ENCODE measurements around the gene TLR10.

The TLR10 gene

GRCh38 chr4:38800366-38800765, 17.6 kb upstream of the TLR10 start:
- Histone ChIP-seq H3K4me1 (ENCODE audit: control insufficient read depth, insufficient read depth, low read length) (no peaks in the 10 kb centered on the region), H3K9me3 (ENCODE audit: control insufficient read depth, insufficient read depth, low read depth, low read length) (peaks cover 16% of the 10 kb centered on the region), H3K27ac (ENCODE audit: low read depth, low read length) (no peak overlapping the region), H3K9ac (ENCODE audit: low read length) (no peak overlapping the region), H3K4me3 (ENCODE audit: low read depth, low read length) (no peak overlapping the region), H3K36me3 (ENCODE audit: control insufficient read depth, insufficient read depth, low read length) (no peaks in the 10 kb centered on the region), H3K27me3 (ENCODE audit: control insufficient read depth, insufficient read depth, low read length) (no peaks in the 10 kb centered on the region)

- no peak overlapping the region for H3K9ac ChIP-seq (ENCODE audit: low read length)
- no peaks in the 10 kb centered on the region for H3K36me3 ChIP-seq (ENCODE audit: control insufficient read depth, insufficient read depth, low read length)
- no peaks in the 10 kb centered on the region for H3K4me1 ChIP-seq (ENCODE audit: control insufficient read depth, insufficient read depth, low read length)
- no peaks in the 10 kb centered on the region for H3K9me3 ChIP-seq (ENCODE audit: control insufficient read depth, insufficient read depth, low read depth, low read length)
- H3K27ac ChIP-seq (ENCODE audit: low read depth, low read length) = no peak overlapping the region
- H3K27me3 ChIP-seq (ENCODE audit: control insufficient read depth, insufficient read depth, low read length) = no peaks in the 10 kb centered on the region
- H3K4me3 ChIP-seq (ENCODE audit: low read depth, low read length) = no peak overlapping the region
Observed at GRCh38 chr4:38795087-38795486, 12.3 kb upstream of the TLR10 start.

DNA sequence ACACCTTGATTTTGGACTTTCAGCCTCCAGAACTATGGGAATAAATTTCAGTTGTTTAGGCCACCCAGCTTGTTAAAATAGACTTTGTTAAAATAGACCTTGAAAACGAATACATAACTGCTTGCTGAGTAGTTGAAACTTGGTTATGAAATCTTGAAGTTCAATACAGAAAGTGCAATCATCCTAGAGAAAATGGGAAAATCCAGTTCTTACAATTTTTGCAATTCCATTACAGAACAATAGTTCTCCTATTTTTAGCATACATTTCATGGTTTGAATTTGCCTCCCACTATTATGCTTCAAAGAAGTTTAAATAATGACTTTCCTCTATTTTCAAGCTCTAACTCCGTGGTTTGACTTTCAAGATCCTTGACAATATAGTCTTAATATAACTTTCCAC, 11.3 kb upstream of the TLR10 start:
- no peak overlapping the region for H3K9ac ChIP-seq (ENCODE audit: low read length)
- no peaks in the 10 kb centered on the region for H3K9me3 ChIP-seq (ENCODE audit: control insufficient read depth, insufficient read depth, low read depth, low read length)
- H3K4me3 ChIP-seq (ENCODE audit: low read depth, low read length) = no peak overlapping the region
- no peaks in the 10 kb centered on the region for H3K27me3 ChIP-seq (ENCODE audit: control insufficient read depth, insufficient read depth, low read length)
- H3K4me1 ChIP-seq (ENCODE audit: control insufficient read depth, insufficient read depth, low read length) = no peaks in the 10 kb centered on the region
- H3K27ac ChIP-seq (ENCODE audit: low read depth, low read length) = no peak overlapping the region
- H3K36me3 ChIP-seq (ENCODE audit: control insufficient read depth, insufficient read depth, low read length) = no peaks in the 10 kb centered on the region

- Histone ChIP-seq H3K4me1 (ENCODE audit: control insufficient read depth, insufficient read depth, low read length) (no peaks in the 10 kb centered on the region), H3K27me3 (ENCODE audit: control insufficient read depth, insufficient read depth, low read length) (no peaks in the 10 kb centered on the region), H3K9ac (ENCODE audit: low read length) (no peak overlapping the region), H3K36me3 (ENCODE audit: control insufficient read depth, insufficient read depth, low read length) (no peaks in the 10 kb centered on the region), H3K27ac (ENCODE audit: low read depth, low read length) (no peak overlapping the region), H3K4me3 (ENCODE audit: low read depth, low read length) (no peak overlapping the region), H3K9me3 (ENCODE audit: control insufficient read depth, insufficient read depth, low read depth, low read length) (no peaks in the 10 kb centered on the region)
Observed at GRCh38 chr4:38791010-38791409, 8.2 kb upstream of the TLR10 start.

- Histone ChIP-seq H3K9ac (ENCODE audit: low read length) (no peak overlapping the region), H3K4me1 (ENCODE audit: control insufficient read depth, insufficient read depth, low read length) (no peaks in the 10 kb centered on the region), H3K27ac (ENCODE audit: low read depth, low read length) (no peak overlapping the region), H3K36me3 (ENCODE audit: control insufficient read depth, insufficient read depth, low read length) (no peaks in the 10 kb centered on the region), H3K4me3 (ENCODE audit: low read depth, low read length) (no peak overlapping the region), H3K27me3 (ENCODE audit: control insufficient read depth, insufficient read depth, low read length) (no peaks in the 10 kb centered on the region), H3K9me3 (ENCODE audit: control insufficient read depth, insufficient read depth, low read depth, low read length) (no peaks in the 10 kb centered on the region)
Observed at GRCh38 chr4:38788317-38788716, 5.5 kb upstream of the TLR10 start.

- H3K4me1 ChIP-seq (ENCODE audit: control insufficient read depth, insufficient read depth, low read length) = no peaks in the 10 kb centered on the region
- H3K27me3 ChIP-seq (ENCODE audit: control insufficient read depth, insufficient read depth, low read length) = no peaks in the 10 kb centered on the region
- no peak overlapping the region for H3K27ac ChIP-seq (ENCODE audit: low read depth, low read length)
- no peaks in the 10 kb centered on the region for H3K9me3 ChIP-seq (ENCODE audit: control insufficient read depth, insufficient read depth, low read depth, low read length)
- H3K4me3 ChIP-seq (ENCODE audit: low read depth, low read length) = no peak overlapping the region
- no peak overlapping the region for H3K9ac ChIP-seq (ENCODE audit: low read length)
- no peaks in the 10 kb centered on the region for H3K36me3 ChIP-seq (ENCODE audit: control insufficient read depth, insufficient read depth, low read length)
Observed at GRCh38 chr4:38787693-38788092, 4.9 kb upstream of the TLR10 start.

DNA sequence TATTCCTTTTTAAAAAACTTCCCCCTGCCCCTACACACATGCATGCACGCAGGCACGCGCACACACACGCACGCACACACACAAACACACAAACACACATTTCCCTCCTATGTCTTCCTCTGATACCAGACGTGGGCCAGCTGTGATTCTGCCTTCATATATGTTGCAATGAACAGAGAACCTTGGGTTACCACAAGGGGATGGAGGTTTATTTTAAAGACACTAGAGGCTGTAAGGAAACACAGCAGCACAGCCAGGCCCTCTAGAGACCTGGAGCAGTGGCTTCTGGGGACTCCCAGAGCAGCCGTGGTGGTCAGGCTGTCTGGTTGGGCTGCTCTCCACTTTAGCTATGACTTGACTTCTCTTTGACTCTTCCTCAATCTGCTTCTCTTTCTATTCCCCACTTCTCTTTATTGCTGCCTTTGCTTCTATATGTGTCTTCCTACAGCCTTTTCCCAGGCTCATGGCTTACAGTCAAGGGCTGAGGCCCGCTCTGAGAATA, 3.2 kb upstream of the TLR10 start:
- no peaks in the 10 kb centered on the region for H3K9me3 ChIP-seq (ENCODE audit: control insufficient read depth, insufficient read depth, low read depth, low read length)
- H3K36me3 ChIP-seq (ENCODE audit: control insufficient read depth, insufficient read depth, low read length) = no peaks in the 10 kb centered on the region
- no peak overlapping the region for H3K4me3 ChIP-seq (ENCODE audit: low read depth, low read length)
- H3K27me3 ChIP-seq (ENCODE audit: control insufficient read depth, insufficient read depth, low read length) = no peaks in the 10 kb centered on the region
- H3K4me1 ChIP-seq (ENCODE audit: control insufficient read depth, insufficient read depth, low read length) = no peaks in the 10 kb centered on the region
- no peak overlapping the region for H3K27ac ChIP-seq (ENCODE audit: low read depth, low read length)
- H3K9ac ChIP-seq (ENCODE audit: low read length) = no peak overlapping the region

DNA sequence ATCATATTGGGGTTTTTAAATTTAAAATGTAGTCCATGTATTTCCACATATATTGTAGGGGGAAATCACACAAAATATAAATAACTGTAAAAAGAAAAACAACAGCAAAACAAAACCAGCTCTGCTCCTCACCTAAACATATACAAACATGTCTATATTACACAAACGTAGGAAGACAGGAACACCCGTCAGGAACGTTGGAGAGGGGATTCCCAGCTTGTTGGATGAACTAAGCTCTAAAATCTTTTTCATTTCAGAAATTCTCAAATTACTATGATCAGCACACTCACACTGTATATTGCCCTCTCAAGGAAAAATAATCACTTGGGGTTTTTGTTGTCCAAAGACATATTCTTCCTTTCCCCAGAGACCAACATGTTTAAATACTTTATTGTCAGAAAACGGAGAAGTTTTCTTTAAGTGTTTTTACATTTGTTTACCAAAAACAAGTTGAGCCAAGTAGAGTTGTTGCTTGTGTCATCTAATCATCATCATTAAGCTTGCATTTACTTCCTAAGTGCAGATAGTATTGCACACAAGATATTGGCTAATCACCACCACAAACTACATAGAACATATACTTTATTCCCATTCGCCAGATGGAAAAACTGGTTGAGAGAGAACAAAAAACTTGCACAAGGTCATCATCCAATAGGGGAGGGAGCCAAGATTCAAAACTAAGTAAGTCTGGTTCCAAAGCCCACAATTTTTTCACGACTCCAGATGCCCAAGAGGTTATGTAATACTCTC, 2.4 kb upstream of the TLR10 start:
- Histone ChIP-seq H3K27ac (ENCODE audit: low read depth, low read length) (no peak overlapping the region), H3K4me3 (ENCODE audit: low read depth, low read length) (no peak overlapping the region), H3K4me1 (ENCODE audit: control insufficient read depth, insufficient read depth, low read length) (no peaks in the 10 kb centered on the region), H3K36me3 (ENCODE audit: control insufficient read depth, insufficient read depth, low read length) (no peaks in the 10 kb centered on the region), H3K27me3 (ENCODE audit: control insufficient read depth, insufficient read depth, low read length) (no peaks in the 10 kb centered on the region), H3K9me3 (ENCODE audit: control insufficient read depth, insufficient read depth, low read depth, low read length) (no peaks in the 10 kb centered on the region), H3K9ac (ENCODE audit: low read length) (no peak overlapping the region)

DNA sequence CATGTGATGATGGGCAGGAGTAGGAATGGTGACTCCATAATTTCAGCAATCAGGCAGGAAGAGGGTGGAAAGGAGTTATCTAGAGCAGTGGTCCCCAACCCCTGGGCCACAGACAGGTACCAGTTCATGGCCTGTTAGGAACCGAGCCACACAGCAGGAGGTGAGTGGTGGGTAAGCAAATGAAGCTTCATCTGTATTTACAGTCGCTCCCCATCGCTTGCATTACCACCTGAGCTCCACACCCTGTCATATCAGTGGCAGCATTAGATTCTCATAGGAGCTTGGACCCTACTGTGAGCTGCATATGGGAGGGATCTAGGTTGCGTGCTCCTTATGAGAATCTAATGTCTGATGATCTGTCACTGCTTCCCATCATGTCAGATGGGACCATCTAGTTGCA, 1.4 kb upstream of the TLR10 start:
- Histone ChIP-seq H3K9me3 (ENCODE audit: control insufficient read depth, insufficient read depth, low read depth, low read length) (no peaks in the 10 kb centered on the region), H3K36me3 (ENCODE audit: control insufficient read depth, insufficient read depth, low read length) (no peaks in the 10 kb centered on the region), H3K9ac (ENCODE audit: low read length) (no peak overlapping the region), H3K4me1 (ENCODE audit: control insufficient read depth, insufficient read depth, low read length) (no peaks in the 10 kb centered on the region), H3K4me3 (ENCODE audit: low read depth, low read length) (no peak overlapping the region), H3K27ac (ENCODE audit: low read depth, low read length) (no peak overlapping the region), H3K27me3 (ENCODE audit: control insufficient read depth, insufficient read depth, low read length) (no peaks in the 10 kb centered on the region)

DNA sequence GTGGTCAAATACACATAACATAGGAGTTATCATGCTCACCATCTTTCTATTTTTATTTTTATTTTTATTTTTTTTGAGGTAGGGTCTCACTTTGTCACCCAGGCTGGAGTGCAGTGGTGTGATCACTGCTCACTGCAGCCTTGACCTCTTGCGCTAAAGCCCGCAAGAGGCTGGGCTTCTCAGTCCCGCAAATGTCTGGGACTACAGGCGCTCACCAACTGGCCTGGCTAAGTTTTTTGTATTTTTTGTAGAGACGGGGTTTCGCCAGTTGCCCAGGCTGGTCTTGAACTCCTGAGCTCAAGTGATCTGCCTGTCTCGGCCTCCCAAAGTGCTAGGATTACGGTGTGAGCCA, 295 bp upstream of the TLR10 start:
- Histone ChIP-seq H3K27ac (ENCODE audit: low read depth, low read length) (no peak overlapping the region), H3K4me1 (ENCODE audit: control insufficient read depth, insufficient read depth, low read length) (no peaks in the 10 kb centered on the region), H3K9me3 (ENCODE audit: control insufficient read depth, insufficient read depth, low read depth, low read length) (no peaks in the 10 kb centered on the region), H3K27me3 (ENCODE audit: control insufficient read depth, insufficient read depth, low read length) (no peaks in the 10 kb centered on the region), H3K9ac (ENCODE audit: low read length) (no peak overlapping the region), H3K36me3 (ENCODE audit: control insufficient read depth, insufficient read depth, low read length) (no peaks in the 10 kb centered on the region), H3K4me3 (ENCODE audit: low read depth, low read length) (no peak overlapping the region)

DNA sequence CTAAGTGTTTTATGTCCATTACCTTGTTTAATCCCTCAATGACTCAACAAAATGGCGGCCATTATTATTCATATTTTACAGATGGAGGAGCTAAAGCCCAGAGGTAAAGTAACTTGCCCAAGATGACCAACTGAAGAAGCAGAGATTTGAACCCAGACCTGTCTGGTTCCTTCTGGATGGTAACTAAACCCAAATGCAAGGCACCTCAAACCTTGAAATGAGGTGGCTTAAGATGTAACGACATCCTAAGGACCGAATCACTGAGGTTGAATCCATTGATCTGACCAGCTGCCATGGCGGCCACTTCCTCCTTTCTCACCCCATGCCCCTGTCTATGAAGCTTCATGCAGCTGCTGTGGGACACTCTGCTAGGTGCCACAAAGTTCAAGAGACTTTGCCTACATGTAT, 932 bp downstream of the TLR10 start:
- no peak overlapping the region for H3K9ac ChIP-seq (ENCODE audit: low read length)
- no peaks in the 10 kb centered on the region for H3K4me1 ChIP-seq (ENCODE audit: control insufficient read depth, insufficient read depth, low read length)
- H3K4me3 ChIP-seq (ENCODE audit: low read depth, low read length) = no peak overlapping the region
- H3K36me3 ChIP-seq (ENCODE audit: control insufficient read depth, insufficient read depth, low read length) = no peaks in the 10 kb centered on the region
- no peak overlapping the region for H3K27ac ChIP-seq (ENCODE audit: low read depth, low read length)
- no peaks in the 10 kb centered on the region for H3K27me3 ChIP-seq (ENCODE audit: control insufficient read depth, insufficient read depth, low read length)
- H3K9me3 ChIP-seq (ENCODE audit: control insufficient read depth, insufficient read depth, low read depth, low read length) = no peaks in the 10 kb centered on the region
